GM10248 (cell line): ENCODE results near the gene ALDH1L1.

ENCODE experiments used
- CTCF ChIA-PET: fragments of 300-600 bp; sonication (Branson Sonifier 250); formaldehyde crosslinking; extraction: SDS; loops from one replicate; lab custom pipeline; 2021; ENCODE audit warnings: antibody characterized with exemption; lab: Yijun Ruan, JAX
- POLR2A ChIA-PET: fragments of 350-650 bp; sonication (Branson Sonifier 250); formaldehyde crosslinking; extraction: SDS; loops from one replicate; lab custom pipeline; 2020; ENCODE audit warnings: antibody characterized with exemption; lab: Yijun Ruan, JAX
- DNase-seq: peaks from one replicate; pipeline ENCODE4 v3.0.0; 2012; ENCODE audit errors: extremely low spot score
- CTCF ChIP-seq: IDR thresholded peaks from 2 replicates; pipeline ENCODE4 v1.5.1; 2012; ENCODE audit warnings: mild to moderate bottlenecking, low read depth; ENCODE audit errors: extremely low read depth, missing control alignments, control extremely low read depth

The ALDH1L1 gene

DNA sequence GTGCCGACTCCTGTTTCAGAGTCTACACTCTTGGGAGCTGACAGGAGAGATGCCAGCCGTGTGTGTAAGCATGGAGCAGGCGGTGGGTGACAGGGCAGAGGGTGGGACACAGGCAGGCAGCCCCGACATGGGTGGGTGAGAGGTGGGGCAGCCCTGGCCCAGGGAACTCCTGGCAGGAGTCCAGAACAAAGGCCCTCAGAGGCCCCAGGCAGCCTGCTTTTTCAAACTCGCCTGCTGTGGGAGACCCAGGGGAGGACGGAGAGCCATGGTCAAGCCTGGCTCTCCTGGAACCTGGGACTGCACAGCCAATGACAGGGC is 67.2 kb downstream of the ALDH1L1 start:
- POLR2A ChIA-PET = no interaction called here
- DNase-seq = no peak
- no peak for TF ChIP-seq CTCF
- CTCF ChIA-PET = no interaction called here

DNA sequence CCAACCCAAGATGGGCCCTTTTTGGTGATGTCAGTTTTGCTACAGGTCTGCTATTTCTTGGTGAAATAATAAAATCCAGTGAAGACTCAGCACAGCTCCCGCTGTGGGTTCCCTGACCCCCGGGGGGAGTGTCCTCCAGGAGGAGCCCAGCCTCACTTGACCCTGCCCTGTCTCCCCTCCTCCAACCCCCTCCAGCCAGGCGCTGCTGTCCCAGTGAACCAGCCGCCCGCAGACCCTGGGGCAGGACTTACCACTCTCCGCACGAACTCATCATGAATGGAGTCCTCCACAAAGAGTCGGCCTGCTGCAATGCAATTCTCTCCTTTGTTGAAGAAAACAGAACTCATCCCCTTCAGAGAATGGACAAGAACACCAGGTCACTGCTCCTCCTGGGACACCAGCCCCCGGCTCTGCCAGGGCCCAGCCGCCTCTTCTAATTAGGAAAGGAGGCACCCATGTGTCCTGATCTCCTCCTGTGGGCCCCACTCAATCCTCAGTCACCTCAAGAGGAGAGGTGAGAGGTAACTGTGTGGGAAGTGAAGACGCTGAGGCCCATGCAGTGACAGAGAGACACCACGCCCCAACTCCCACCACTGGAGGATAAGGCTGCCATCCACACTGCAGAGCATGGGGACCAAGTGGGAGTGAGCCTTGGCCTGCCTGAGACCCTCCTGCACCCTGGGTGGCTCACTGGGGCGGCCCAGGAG is 67.7 kb downstream of the ALDH1L1 start:
- no peak for TF ChIP-seq CTCF
- DNase-seq = no peak
- POLR2A ChIA-PET = no interaction called here
- CTCF ChIA-PET = no interaction called here

- no peak for TF ChIP-seq CTCF
- ChIA-PET POLR2A (interaction anchor here (0.6 kb wide), 1 partner anchor 32 kb away, joined by 3 read pairs; no protein-coding TSS in a partner anchor), CTCF (interaction anchor here (1.1 kb wide), 1 partner anchor 22 kb away, joined by 4 read pairs; no protein-coding TSS in a partner anchor)
- no peak for DNase-seq
These were observed 68.6 kb downstream of the ALDH1L1 start for GRCh38 chr3:126111566-126112475.

- CTCF ChIA-PET = interaction anchor here (1.1 kb wide), 1 partner anchor 23 kb away, joined by 4 read pairs; no protein-coding TSS in a partner anchor
- no peak for TF ChIP-seq CTCF
- POLR2A ChIA-PET = no interaction called here
- no peak for DNase-seq
These were observed 69.2 kb downstream of the ALDH1L1 start for GRCh38 chr3:126111126-126111551.

DNA sequence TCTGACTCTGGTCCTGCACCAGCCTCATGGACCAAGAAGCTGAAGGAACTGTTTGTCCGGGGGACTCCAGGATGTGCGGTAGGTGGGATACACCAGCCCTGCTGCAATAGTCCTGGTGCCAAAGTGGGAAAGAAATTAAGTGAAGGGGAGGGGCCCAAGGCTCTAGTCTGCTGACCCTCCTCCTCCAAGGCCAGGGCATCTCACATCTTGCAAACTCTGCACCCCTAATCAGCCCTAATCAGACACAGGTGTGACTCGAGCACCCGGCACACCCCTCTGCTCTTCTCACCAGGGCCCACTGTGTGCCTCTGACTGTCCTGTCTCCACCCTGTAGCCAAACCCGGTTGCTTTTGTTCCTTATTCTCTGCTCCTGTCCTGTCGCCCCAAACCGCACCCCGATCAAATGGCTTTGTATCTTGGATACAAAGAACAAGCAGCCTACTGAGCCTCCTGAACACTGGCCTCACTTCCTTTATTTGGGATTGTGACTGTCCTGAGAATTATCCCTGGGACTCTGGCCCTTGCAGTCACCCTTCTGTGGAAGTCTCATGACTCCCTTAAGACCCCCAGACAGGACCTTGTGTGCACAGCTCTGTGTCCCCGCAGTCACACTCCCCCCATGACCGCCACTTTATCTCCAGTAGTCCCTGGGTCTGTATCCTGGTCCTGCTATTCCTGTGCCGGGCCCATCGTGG is 69.8 kb downstream of the ALDH1L1 start:
- ChIA-PET CTCF (interaction anchor here (1.1 kb wide), 1 partner anchor 24 kb away, joined by 4 read pairs; no protein-coding TSS in a partner anchor), POLR2A (no interaction called here)
- DNase-seq = no peak
- TF ChIP-seq CTCF = no peak

GRCh38 chr3:126109880-126110235 is 70.5 kb downstream of the ALDH1L1 start:
- POLR2A ChIA-PET = no interaction called here
- no peak for DNase-seq
- CTCF ChIA-PET = interaction anchor here (1.2 kb wide), 1 partner anchor 12 kb away, joined by 3 read pairs; no protein-coding TSS in a partner anchor
- no peak for TF ChIP-seq CTCF
